ENCODE measurements around the gene FGFBP2. TPM values are rescaled to one million over a fixed set of nuclear protein-coding genes. Genes with fewer than 3 reads are reported as not detected.
"Not testable (repeated sequence)": the region's sequence is repeated elsewhere in the genome, so short reads cannot be mapped to it uniquely, and the experiment has no call there.

FGFBP2 gene
- total RNA-seq, 2 experiments from 2014 or later: 2.0 to 9.0 TPM

GRCh38 chr4:15917297-15917696 lies 45.7 kb downstream of the FGFBP2 start:
- H3K27me3 Mint-ChIP-seq: peaks cover 51% of the 10 kb centered on the region
- no peak overlapping the region for H3K4me3 Mint-ChIP-seq
- no peak overlapping the region for H3K27ac Mint-ChIP-seq
- peaks cover 12% of the 10 kb centered on the region for H3K4me1 Mint-ChIP-seq
- ATAC-seq (no peak), DNase-seq (no peak)
- no peaks in the 10 kb centered on the region for H3K36me3 Mint-ChIP-seq
- H3K9me3 Mint-ChIP-seq (ENCODE audit: low read depth): no peaks in the 10 kb centered on the region
- CTCF ChIA-PET: no interaction called here

- ATAC-seq; H3K9me3 Mint-ChIP-seq (ENCODE audit: low read depth); CTCF ChIA-PET; H3K27ac Mint-ChIP-seq; H3K4me3 Mint-ChIP-seq; DNase-seq; H3K36me3 Mint-ChIP-seq: not testable (repeated sequence)
- peaks cover 12% of the 10 kb centered on the region for H3K4me1 Mint-ChIP-seq
- H3K27me3 Mint-ChIP-seq: peaks cover 51% of the 10 kb centered on the region
Measured at GRCh38 chr4:15916358-15916757, 46.6 kb downstream of the FGFBP2 start.

- no peak for ATAC-seq
- CTCF ChIA-PET: interaction anchor here (0.6 to 1.3 kb wide), 3 partner anchors 11 to 186 kb away, joined by 3 read pairs; no protein-coding TSS in a partner anchor
Measured at GRCh38 chr4:15914736-15915135, 48.2 kb downstream of the FGFBP2 start.

GRCh38 chr4:15914291-15914690 lies 48.7 kb downstream of the FGFBP2 start:
- ATAC-seq (no peak), DNase-seq (no peak)
- no peak overlapping the region for H3K4me3 Mint-ChIP-seq
- CTCF ChIA-PET: interaction anchor here (0.6 to 1.0 kb wide), 2 partner anchors 32 to 186 kb away, joined by 3 read pairs; no protein-coding TSS in a partner anchor
- no peaks in the 10 kb centered on the region for H3K9me3 Mint-ChIP-seq (ENCODE audit: low read depth)
- H3K27ac Mint-ChIP-seq: no peak overlapping the region
- peaks cover 12% of the 10 kb centered on the region for H3K4me1 Mint-ChIP-seq
- H3K27me3 Mint-ChIP-seq: peaks cover 52% of the 10 kb centered on the region
- H3K36me3 Mint-ChIP-seq: no peaks in the 10 kb centered on the region

More at GRCh38 chr4:15914736-15915135, 48.2 kb downstream of the FGFBP2 start:
- Mint-ChIP-seq H3K36me3 (no peaks in the 10 kb centered on the region), H3K27me3 (peaks cover 51% of the 10 kb centered on the region), H3K9me3 (ENCODE audit: low read depth) (no peaks in the 10 kb centered on the region), H3K4me1 (peaks cover 12% of the 10 kb centered on the region), H3K4me3 (no peak overlapping the region), H3K27ac (no peak overlapping the region)
- no peak for DNase-seq

GRCh38 chr4:15913631-15913970 lies 49.4 kb downstream of the FGFBP2 start:
- ATAC-seq (no peak), DNase-seq (no peak)
- CTCF ChIA-PET: interaction anchor here (0.8 kb wide), 1 partner anchor 63 kb away, joined by 3 read pairs; no protein-coding TSS in a partner anchor
- Mint-ChIP-seq H3K9me3 (ENCODE audit: low read depth) (no peaks in the 10 kb centered on the region), H3K4me1 (peaks cover 12% of the 10 kb centered on the region), H3K36me3 (no peaks in the 10 kb centered on the region), H3K27ac (no peak overlapping the region), H3K27me3 (peaks cover 54% of the 10 kb centered on the region), H3K4me3 (no peak overlapping the region)

- Mint-ChIP-seq H3K27me3 (peaks cover 54% of the 10 kb centered on the region), H3K4me3 (no peak overlapping the region), H3K4me1 (peaks cover 12% of the 10 kb centered on the region), H3K36me3 (no peaks in the 10 kb centered on the region), H3K9me3 (ENCODE audit: low read depth) (no peaks in the 10 kb centered on the region), H3K27ac (no peak overlapping the region)
- CTCF ChIA-PET: interaction anchor here (0.8 kb wide), 1 partner anchor 64 kb away, joined by 3 read pairs; no protein-coding TSS in a partner anchor
- ATAC-seq: no peak
- DNase-seq: no peak
Measured at GRCh38 chr4:15912961-15913630, 49.9 kb downstream of the FGFBP2 start.

- no peak overlapping the region for H3K27ac Mint-ChIP-seq
- no peak overlapping the region for H3K4me3 Mint-ChIP-seq
- CTCF ChIA-PET: interaction anchor here (0.9 kb wide), 1 partner anchor 30 kb away, joined by 3 read pairs; no protein-coding TSS in a partner anchor
Measured at GRCh38 chr4:15912236-15912635, 50.7 kb downstream of the FGFBP2 start.

More at GRCh38 chr4:15912236-15912635, 50.7 kb downstream of the FGFBP2 start:
- Mint-ChIP-seq H3K4me1 (peaks cover 12% of the 10 kb centered on the region), H3K36me3 (no peaks in the 10 kb centered on the region), H3K9me3 (ENCODE audit: low read depth) (no peaks in the 10 kb centered on the region), H3K27me3 (peaks cover 58% of the 10 kb centered on the region)
- ATAC-seq (no peak), DNase-seq (no peak)

Other genes with a start within 250 kb of the FGFBP2 start
- 100 to 1,000 TPM; 151 to 179 TPM for gene CD38, start 184.8 kb downstream of the FGFBP2 start, total RNA-seq
- not detected for gene FGFBP1, start 24.4 kb downstream of the FGFBP2 start, total RNA-seq
- gene PROM1, start 120.8 kb upstream of the FGFBP2 start, total RNA-seq: not detected

All from activated CD8-positive, alpha-beta memory T cell treated with anti-CD3 and anti-CD28 coated beads, Interleukin-2, amount 10 ng/mL, durations not matched to agents 7 days and 5 days (primary cell).